ENCODE data around the gene USH2A. TPM values are rescaled to one million over a fixed set of nuclear protein-coding genes. Genes with fewer than 3 reads are reported as not detected.

Gene USH2A
- total RNA-seq, 4 donors from 2014 or later = under 0.01 TPM; not detected in 3

- Histone ChIP-seq H3K36me3 (peaks cover 0 to 8% (median 1%) of the 10 kb centered on the region in 4 donors), H3K4me1 (peaks cover 0 to 21% (median 8%) of the 10 kb centered on the region in 4 donors), H3K4me3 (no peak overlapping the region), H3K27me3 (no peaks in the 10 kb centered on the region), H3K9me3 (no peaks in the 10 kb centered on the region), H3K27ac (no peak overlapping the region)
- in situ Hi-C loops (cut with MboI; ENCODE audit: low pct_ligation_motif_present in 1 of 4, low pct_unique_long_range_greater_than_20kb in 1 of 4, low sequenced_read_pairs in 3 of 4) = no loop called here
- intact Hi-C loops (cut with DNase I; ENCODE audit: low total_unique reads) = no loop called here
- DNase-seq = no peak
- TF ChIP-seq POLR2A (IDR thresholded peaks at IDR 0.05) = no peak
- no peak for TF ChIP-seq POLR2AphosphoS5 (IDR thresholded peaks at IDR 0.05)
- TF ChIP-seq CTCF (IDR thresholded peaks at IDR 0.05) = no peak
- TF ChIP-seq EP300 (IDR thresholded peaks at IDR 0.05; ENCODE audit: low read depth) = no peak
- WGBS, 2 donors (ENCODE audit: low coverage in 1 of 2) = 66 to 71% methylated on average over 3 of the region's 3 CpGs
These were observed 828.6 kb downstream of the USH2A start for GRCh38 chr1:215594640-215595039.

- H3K9me3 ChIP-seq = no peaks in the 10 kb centered on the region
- intact Hi-C loops (cut with DNase I; ENCODE audit: low total_unique reads) (no loop called here), in situ Hi-C loops (cut with MboI; ENCODE audit: low pct_ligation_motif_present in 1 of 4, low pct_unique_long_range_greater_than_20kb in 1 of 4, low sequenced_read_pairs in 3 of 4) (no loop called here)
- peaks cover 0 to 27% (median 2%) of the 10 kb centered on the region in 4 donors for H3K36me3 ChIP-seq
- DNase-seq = no peak
- H3K27me3 ChIP-seq = no peaks in the 10 kb centered on the region
- H3K4me3 ChIP-seq = no peak overlapping the region
- H3K4me1 ChIP-seq = peaks cover 0 to 12% (median 6%) of the 10 kb centered on the region in 4 donors
- no peak overlapping the region for H3K27ac ChIP-seq
- WGBS, 2 donors (ENCODE audit: low coverage in 1 of 2) = 63 to 92% methylated on average over 1 to 4 of the region's 4 CpGs
- TF ChIP-seq POLR2AphosphoS5 (IDR thresholded peaks at IDR 0.05) = no peak
- TF ChIP-seq CTCF (IDR thresholded peaks at IDR 0.05) = no peak
- no peak for TF ChIP-seq EP300 (IDR thresholded peaks at IDR 0.05; ENCODE audit: low read depth)
- TF ChIP-seq POLR2A (IDR thresholded peaks at IDR 0.05) = no peak
These were observed 832.3 kb downstream of the USH2A start for GRCh38 chr1:215590779-215591491.

GRCh38 chr1:215589650-215590435 is 833.4 kb downstream of the USH2A start:
- H3K4me3 ChIP-seq = no peak overlapping the region
- no peak for DNase-seq
- WGBS, 2 donors (ENCODE audit: low coverage in 1 of 2) = 72 to 77% methylated on average over 4 of the region's 4 CpGs
- H3K27ac ChIP-seq = no peak overlapping the region
- no peaks in the 10 kb centered on the region for H3K27me3 ChIP-seq
- TF ChIP-seq CTCF (IDR thresholded peaks at IDR 0.05) (no peak), POLR2AphosphoS5 (IDR thresholded peaks at IDR 0.05) (no peak)
- H3K36me3 ChIP-seq = peaks cover 0 to 27% (median 5%) of the 10 kb centered on the region in 4 donors
- intact Hi-C loops (cut with DNase I; ENCODE audit: low total_unique reads) = no loop called here
- in situ Hi-C loops (cut with MboI; ENCODE audit: low pct_ligation_motif_present in 1 of 4, low pct_unique_long_range_greater_than_20kb in 1 of 4, low sequenced_read_pairs in 3 of 4) = no loop called here
- peaks cover 0 to 11% (median 4%) of the 10 kb centered on the region in 4 donors for H3K4me1 ChIP-seq
- H3K9me3 ChIP-seq = no peaks in the 10 kb centered on the region

- Histone ChIP-seq H3K4me3 (no peak overlapping the region), H3K27me3 (no peaks in the 10 kb centered on the region), H3K4me1 (no peaks in the 10 kb centered on the region), H3K9me3 (no peaks in the 10 kb centered on the region), H3K27ac (no peak overlapping the region), H3K36me3 (peaks cover 0 to 42% (median 12%) of the 10 kb centered on the region in 4 donors)
- intact Hi-C loops (cut with DNase I; ENCODE audit: low total_unique reads) (no loop called here), in situ Hi-C loops (cut with MboI; ENCODE audit: low pct_ligation_motif_present in 1 of 4, low pct_unique_long_range_greater_than_20kb in 1 of 4, low sequenced_read_pairs in 3 of 4) (no loop called here)
- TF ChIP-seq POLR2A (IDR thresholded peaks at IDR 0.05) = no peak
- no peak for DNase-seq
- 83 to 89% methylated on average over 1 of the region's 1 CpG for WGBS, 2 donors (ENCODE audit: low coverage in 1 of 2)
These were observed 838.9 kb downstream of the USH2A start for GRCh38 chr1:215584389-215584788.

All from transverse colon (tissue), 4 donors.